ENCODE results near the gene ADAP2. TPM values are rescaled to one million over a fixed set of nuclear protein-coding genes. Genes with fewer than 3 reads are reported as not detected.

ADAP2 gene
- total RNA-seq, 1 experiment from 2014 or later = 0.76 TPM

GRCh38 chr17:30926516-30926915, 4.8 kb downstream of the ADAP2 start:
- Histone ChIP-seq H3K4me1 (replicated peaks; ENCODE audit: insufficient read depth) (no peaks in the 10 kb centered on the region), H4K20me1 (ENCODE audit: insufficient read depth) (no peaks in the 10 kb centered on the region), H3K4me2 (no peak overlapping the region), H3K9me2 (ENCODE audit: insufficient read depth) (no peaks in the 10 kb centered on the region), H3F3A (ENCODE audit: insufficient read depth, low read depth) (no peaks in the 10 kb centered on the region), H3K9me3 (ENCODE audit: insufficient read depth, low read depth) (no peaks in the 10 kb centered on the region), H3K36me3 (ENCODE audit: low read depth) (no peaks in the 10 kb centered on the region), H3K27ac (no peak overlapping the region), H3K79me2 (ENCODE audit: low read depth) (no peaks in the 10 kb centered on the region), H2AFZ (no peak overlapping the region), H3K27me3 (ENCODE audit: insufficient read depth, low read depth) (peaks cover 29% of the 10 kb centered on the region; the same call in 1 of the 2 replicates), H3K4me3 (no peak overlapping the region)
- ChIA-PET CTCF (no interaction called here), POLR2A (ENCODE audit: unreplicated experiment) (no interaction called here)
- DNase-seq = no peak
- no TSS peak for BruUV-seq (replicated peaks)
- no peak for TF ChIP-seq CTCF (conservative IDR thresholded peaks at IDR 0.05)
- intact Hi-C loops (cut with micrococcal nuclease; ENCODE audit: unreplicated experiment) = no loop called here

- H3K9me3 ChIP-seq (ENCODE audit: insufficient read depth, low read depth) = no peaks in the 10 kb centered on the region
- intact Hi-C loops (cut with micrococcal nuclease; ENCODE audit: unreplicated experiment) = no loop called here
- no peak overlapping the region for H3K4me3 ChIP-seq
- H3K36me3 ChIP-seq (ENCODE audit: low read depth) = no peaks in the 10 kb centered on the region
- no peak for DNase-seq
- BruUV-seq (replicated peaks) = no TSS peak
- peaks cover 20% of the 10 kb centered on the region; the same call in 1 of the 2 replicates for H3K27me3 ChIP-seq (ENCODE audit: insufficient read depth, low read depth)
- no peaks in the 10 kb centered on the region for H3K4me1 ChIP-seq (replicated peaks; ENCODE audit: insufficient read depth)
- no peaks in the 10 kb centered on the region for H3F3A ChIP-seq (ENCODE audit: insufficient read depth, low read depth)
- H3K9me2 ChIP-seq (ENCODE audit: insufficient read depth) = no peaks in the 10 kb centered on the region
- H3K27ac ChIP-seq = no peak overlapping the region
- no peaks in the 10 kb centered on the region for H3K79me2 ChIP-seq (ENCODE audit: low read depth)
- H2AFZ ChIP-seq = no peak overlapping the region
- H3K4me2 ChIP-seq = no peak overlapping the region
- POLR2A ChIA-PET (ENCODE audit: unreplicated experiment) = interaction anchor here (0.6 kb wide), 1 partner anchor 21 kb away, joined by 3 read pairs; no protein-coding TSS in a partner anchor
- no peak for TF ChIP-seq CTCF (conservative IDR thresholded peaks at IDR 0.05)
- CTCF ChIA-PET = no interaction called here
- no peaks in the 10 kb centered on the region for H4K20me1 ChIP-seq (ENCODE audit: insufficient read depth)
Observed at GRCh38 chr17:30927756-30928155, 6.0 kb downstream of the ADAP2 start.

- no peak overlapping the region for H3K4me2 ChIP-seq
- no peaks in the 10 kb centered on the region for H3K4me1 ChIP-seq (replicated peaks; ENCODE audit: insufficient read depth)
- H3K27ac ChIP-seq = no peak overlapping the region
- no peaks in the 10 kb centered on the region for H3K79me2 ChIP-seq (ENCODE audit: low read depth)
- H3K36me3 ChIP-seq (ENCODE audit: low read depth) = no peaks in the 10 kb centered on the region
- no peaks in the 10 kb centered on the region for H3K9me3 ChIP-seq (ENCODE audit: insufficient read depth, low read depth)
- ChIA-PET POLR2A (ENCODE audit: unreplicated experiment) (no interaction called here), CTCF (no interaction called here)
- no peak overlapping the region for H2AFZ ChIP-seq
- intact Hi-C loops (cut with micrococcal nuclease; ENCODE audit: unreplicated experiment) = no loop called here
- no peak for DNase-seq
- no peaks in the 10 kb centered on the region for H4K20me1 ChIP-seq (ENCODE audit: insufficient read depth)
- no peaks in the 10 kb centered on the region for H3K9me2 ChIP-seq (ENCODE audit: insufficient read depth)
- BruUV-seq (replicated peaks) = no TSS peak
- no peak overlapping the region for H3K4me3 ChIP-seq
- no peaks in the 10 kb centered on the region for H3F3A ChIP-seq (ENCODE audit: insufficient read depth, low read depth)
- 0 out of 2 replicates have a peak, but pooled peaks cover 14% of the 10 kb centered on the region for H3K27me3 ChIP-seq (ENCODE audit: insufficient read depth, low read depth)
- TF ChIP-seq EZH2 (IDR thresholded peaks at IDR 0.05; ENCODE audit: low read depth) (no peak), CTCF (conservative IDR thresholded peaks at IDR 0.05) (no peak)
Observed at GRCh38 chr17:30928584-30928983, 6.8 kb downstream of the ADAP2 start.

Data from PC-9 (cell line).